HEK293 (cell line): ENCODE measurements around the gene ITGA7.

ENCODE experiments used
- BCL11A ChIP-seq: fragments of 450-650 bp; formaldehyde crosslinking; IDR thresholded peaks from 2 replicates; pipeline ENCODE4 v1.5.1; 2016; ENCODE audit warnings: low read depth, missing biosample characterization, missing genetic modification characterization
- BCL11B ChIP-seq: fragments of 450-650 bp; formaldehyde crosslinking; IDR thresholded peaks from 2 replicates; pipeline ENCODE4 v1.5.1; 2016; ENCODE audit warnings: low read depth, missing biosample characterization, missing genetic modification characterization
- GFI1B ChIP-seq: fragments of 450-650 bp; formaldehyde crosslinking; IDR thresholded peaks from 2 replicates; pipeline ENCODE4 v1.5.1; 2016; ENCODE audit warnings: missing biosample characterization, missing genetic modification characterization
- GLI2 ChIP-seq: fragments of 450-650 bp; formaldehyde crosslinking; IDR thresholded peaks from 2 replicates; pipeline ENCODE4; 2017; ENCODE audit warnings: missing biosample characterization, missing genetic modification characterization, low read depth, borderline replicate concordance
- GLI4 ChIP-seq: fragments of 450-650 bp; formaldehyde crosslinking; IDR thresholded peaks from 2 replicates; pipeline ENCODE4 v1.5.1; 2016; ENCODE audit warnings: missing biosample characterization, missing genetic modification characterization
- IKZF3 ChIP-seq: fragments of 450-650 bp; IDR thresholded peaks from 2 replicates; pipeline ENCODE4 v1.5.0; 2018; ENCODE audit warnings: missing biosample characterization, mild to moderate bottlenecking, missing genetic modification characterization, moderate library complexity
- KLF1 ChIP-seq: fragments of 450-650 bp; formaldehyde crosslinking; IDR thresholded peaks from 2 replicates; pipeline ENCODE4 v1.5.1; 2016; ENCODE audit warnings: missing biosample characterization, missing genetic modification characterization
- KLF9 ChIP-seq: fragments of 450-650 bp; formaldehyde crosslinking; IDR thresholded peaks from 2 replicates; pipeline ENCODE4 v1.5.1; 2016; ENCODE audit warnings: missing biosample characterization, missing genetic modification characterization, low read depth
- MYNN ChIP-seq: fragments of 450-650 bp; formaldehyde crosslinking; IDR thresholded peaks from 2 replicates; pipeline ENCODE4 v1.5.1; 2016; ENCODE audit warnings: missing biosample characterization, missing genetic modification characterization, borderline replicate concordance
- OSR2 ChIP-seq: fragments of 450-650 bp; formaldehyde crosslinking; IDR thresholded peaks from 2 replicates; pipeline ENCODE4 v1.5.1; 2016; ENCODE audit warnings: missing biosample characterization, missing genetic modification characterization
- SP3 ChIP-seq: fragments of 450-650 bp; formaldehyde crosslinking; IDR thresholded peaks from 2 replicates; pipeline ENCODE4 v1.5.1; 2016; ENCODE audit warnings: missing biosample characterization, missing genetic modification characterization
- SP7 ChIP-seq: fragments of 450-650 bp; formaldehyde crosslinking; IDR thresholded peaks from 2 replicates; pipeline ENCODE4 v1.5.1; 2016; ENCODE audit warnings: missing biosample characterization, missing genetic modification characterization
- TRIM28 ChIP-seq: IDR thresholded peaks from 2 replicates; pipeline ENCODE4 v1.6.1; 2011; ENCODE audit warnings: low read length, control low read depth, borderline replicate concordance
- WT1 ChIP-seq: fragments of 450-650 bp; formaldehyde crosslinking; IDR thresholded peaks from 2 replicates; pipeline ENCODE4 v1.5.1; 2016; ENCODE audit warnings: missing biosample characterization, missing genetic modification characterization
- ZBTB21 ChIP-seq: fragments of 450-650 bp; formaldehyde crosslinking; IDR thresholded peaks from 2 replicates; pipeline ENCODE4 v1.5.1; 2017; ENCODE audit warnings: missing biosample characterization, missing genetic modification characterization
- ZFHX2 ChIP-seq: fragments of 450-650 bp; formaldehyde crosslinking; conservative IDR thresholded peaks from 2 replicates; pipeline ENCODE4 v1.5.1; 2016; ENCODE audit warnings: missing biosample characterization, missing genetic modification characterization
- ZNF112 ChIP-seq: fragments of 450-650 bp; formaldehyde crosslinking; IDR thresholded peaks from 2 replicates; pipeline ENCODE4 v1.5.0; 2017; ENCODE audit warnings: missing biosample characterization, missing genetic modification characterization
- ZNF121 ChIP-seq: fragments of 450-650 bp; formaldehyde crosslinking; IDR thresholded peaks from 2 replicates; pipeline ENCODE4 v1.5.1; 2016; ENCODE audit warnings: missing biosample characterization, missing genetic modification characterization
- ZNF138 ChIP-seq: fragments of 450-650 bp; formaldehyde crosslinking; IDR thresholded peaks from 2 replicates; pipeline ENCODE4 v1.5.1; 2016; ENCODE audit warnings: missing biosample characterization, missing genetic modification characterization, borderline replicate concordance
- ZNF155 ChIP-seq: fragments of 450-650 bp; formaldehyde crosslinking; IDR thresholded peaks from 2 replicates; pipeline ENCODE4 v1.5.1; 2016; ENCODE audit warnings: missing biosample characterization, missing genetic modification characterization
- ZNF16 ChIP-seq: fragments of 450-650 bp; formaldehyde crosslinking; IDR thresholded peaks from 2 replicates; pipeline ENCODE4 v1.5.1; 2016; ENCODE audit warnings: low read depth, missing biosample characterization, missing genetic modification characterization
- ZNF174 ChIP-seq: fragments of 450-650 bp; formaldehyde crosslinking; IDR thresholded peaks from 2 replicates; pipeline ENCODE4 v1.5.0; 2017; ENCODE audit warnings: missing biosample characterization, mild to moderate bottlenecking, missing genetic modification characterization
- ZNF175 ChIP-seq: fragments of 450-650 bp; formaldehyde crosslinking; IDR thresholded peaks from 2 replicates; pipeline ENCODE4 v1.5.1; 2016; ENCODE audit warnings: missing biosample characterization, missing genetic modification characterization
- ZNF292 ChIP-seq: fragments of 450-650 bp; formaldehyde crosslinking; IDR thresholded peaks from 2 replicates; pipeline ENCODE4 v1.5.1; 2016; ENCODE audit warnings: low read depth, missing biosample characterization, missing genetic modification characterization, borderline replicate concordance
- ZNF311 ChIP-seq: fragments of 450-650 bp; formaldehyde crosslinking; IDR thresholded peaks from 2 replicates; pipeline ENCODE4 v1.5.1; 2017; ENCODE audit warnings: missing biosample characterization, missing genetic modification characterization, borderline replicate concordance
- ZNF350 ChIP-seq: fragments of 450-650 bp; formaldehyde crosslinking; IDR thresholded peaks from 2 replicates; pipeline ENCODE4 v1.5.0; 2017; ENCODE audit warnings: missing biosample characterization, mild to moderate bottlenecking, missing genetic modification characterization
- ZNF37A ChIP-seq: fragments of 450-650 bp; IDR thresholded peaks from 2 replicates; pipeline ENCODE4 v1.5.1; 2018; ENCODE audit warnings: missing biosample characterization, missing genetic modification characterization
- ZNF394 ChIP-seq: fragments of 450-650 bp; formaldehyde crosslinking; IDR thresholded peaks from 2 replicates; pipeline ENCODE4 v1.5.1; 2016; ENCODE audit warnings: missing biosample characterization, missing genetic modification characterization, mild to moderate bottlenecking, moderate library complexity, borderline replicate concordance
- ZNF530 ChIP-seq: fragments of 450-650 bp; formaldehyde crosslinking; IDR thresholded peaks from 2 replicates; pipeline ENCODE4 v1.5.1; 2016; ENCODE audit warnings: low read depth, missing biosample characterization, missing genetic modification characterization
- ZNF544 ChIP-seq: fragments of 450-650 bp; formaldehyde crosslinking; IDR thresholded peaks from 2 replicates; pipeline ENCODE4 v1.5.0; 2017; ENCODE audit warnings: missing biosample characterization, missing genetic modification characterization
- ZNF561 ChIP-seq: fragments of 450-650 bp; IDR thresholded peaks from 2 replicates; pipeline ENCODE4 v1.5.1; 2018; ENCODE audit warnings: missing biosample characterization, missing genetic modification characterization, borderline replicate concordance
- ZNF664 ChIP-seq: fragments of 450-650 bp; formaldehyde crosslinking; IDR thresholded peaks from 2 replicates; pipeline ENCODE4 v1.5.1; 2016; ENCODE audit warnings: missing biosample characterization, missing genetic modification characterization
- ZNF768 ChIP-seq: fragments of 450-650 bp; formaldehyde crosslinking; IDR thresholded peaks from 2 replicates; pipeline ENCODE4 v1.5.1; 2018; ENCODE audit warnings: missing biosample characterization, mild to moderate bottlenecking, missing genetic modification characterization
- ZSCAN23 ChIP-seq: fragments of 450-650 bp; formaldehyde crosslinking; IDR thresholded peaks from 2 replicates; pipeline ENCODE4 v1.5.1; 2016; ENCODE audit warnings: missing biosample characterization, missing genetic modification characterization
- TF ChIP-seq, protein P1 (sequence below): fragments of 450-650 bp; IDR thresholded peaks from 2 replicates; pipeline ENCODE4 v1.5.1; 2018; ENCODE audit warnings: missing biosample characterization, mild to moderate bottlenecking, missing genetic modification characterization
- TF ChIP-seq, protein P2 (sequence below): fragments of 450-650 bp; formaldehyde crosslinking; IDR thresholded peaks from 2 replicates; pipeline ENCODE4 v1.5.1; 2016; ENCODE audit warnings: missing biosample characterization, missing genetic modification characterization
- TF ChIP-seq, protein P3 (sequence below): fragments of 450-650 bp; formaldehyde crosslinking; IDR thresholded peaks from 2 replicates; pipeline ENCODE4 v1.5.1; 2016; ENCODE audit warnings: missing biosample characterization, missing genetic modification characterization
- TF ChIP-seq, protein P4 (sequence below): fragments of 450-650 bp; formaldehyde crosslinking; IDR thresholded peaks from 2 replicates; pipeline ENCODE4 v1.5.1; 2016; ENCODE audit warnings: missing biosample characterization, missing genetic modification characterization

The ITGA7 gene

DNA sequence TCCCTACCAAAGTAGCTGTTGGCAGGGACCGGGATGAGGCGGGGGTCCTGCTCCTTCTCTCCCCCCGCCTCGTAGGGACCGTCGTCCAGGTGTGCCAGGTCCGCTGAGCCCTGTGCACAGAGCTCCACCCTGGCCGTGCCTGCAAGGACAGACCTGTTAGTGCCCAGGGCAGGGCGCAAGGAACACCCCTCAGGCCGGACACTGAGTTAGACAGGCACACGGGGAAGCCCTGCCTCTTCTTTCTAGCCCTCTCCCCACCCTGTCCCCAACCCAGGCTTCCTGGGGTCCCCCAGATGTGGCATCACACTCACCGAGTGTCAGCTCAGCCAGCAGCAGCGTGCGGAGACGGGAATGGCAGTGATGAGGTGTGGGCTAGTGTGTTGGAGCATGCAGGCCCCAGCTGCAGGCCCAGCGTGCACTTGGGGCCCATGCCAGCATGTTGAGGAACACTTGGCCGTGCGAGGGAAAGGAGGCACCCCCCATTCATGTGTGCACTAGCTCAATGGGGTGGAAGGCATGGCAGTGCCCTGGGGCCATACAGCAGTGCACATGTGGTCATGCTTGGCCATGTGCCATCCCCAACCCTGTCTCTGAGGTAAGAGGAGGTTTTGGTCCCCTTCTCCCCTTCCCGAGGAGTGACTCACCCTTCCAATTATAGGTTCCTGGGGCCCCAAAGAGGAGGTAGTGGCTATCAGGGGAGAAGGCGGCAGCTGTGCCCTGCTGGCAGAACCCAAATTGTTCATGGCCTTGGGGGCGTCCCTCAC is 7.3 kb downstream of the ITGA7 start (continued):
- TF ChIP-seq BCL11B (tag by site-specific recombination) = no peak
- peak; percentile 96 for TF ChIP-seq SP7
- TF ChIP-seq ZNF16 (tag by site-specific recombination) = no peak
- no peak for TF ChIP-seq TRIM28
- TF ChIP-seq, protein P1, sequence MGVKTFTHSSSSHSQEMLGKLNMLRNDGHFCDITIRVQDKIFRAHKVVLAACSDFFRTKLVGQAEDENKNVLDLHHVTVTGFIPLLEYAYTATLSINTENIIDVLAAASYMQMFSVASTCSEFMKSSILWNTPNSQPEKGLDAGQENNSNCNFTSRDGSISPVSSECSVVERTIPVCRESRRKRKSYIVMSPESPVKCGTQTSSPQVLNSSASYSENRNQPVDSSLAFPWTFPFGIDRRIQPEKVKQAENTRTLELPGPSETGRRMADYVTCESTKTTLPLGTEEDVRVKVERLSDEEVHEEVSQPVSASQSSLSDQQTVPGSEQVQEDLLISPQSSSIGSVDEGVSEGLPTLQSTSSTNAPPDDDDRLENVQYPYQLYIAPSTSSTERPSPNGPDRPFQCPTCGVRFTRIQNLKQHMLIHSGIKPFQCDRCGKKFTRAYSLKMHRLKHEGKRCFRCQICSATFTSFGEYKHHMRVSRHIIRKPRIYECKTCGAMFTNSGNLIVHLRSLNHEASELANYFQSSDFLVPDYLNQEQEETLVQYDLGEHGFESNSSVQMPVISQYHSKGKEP (tag by site-specific recombination) = no peak
- peak; percentile 41 for TF ChIP-seq WT1 (tag by site-specific recombination)
- TF ChIP-seq ZNF174 (tag by site-specific recombination) = no peak
- TF ChIP-seq ZNF350 (tag by site-specific recombination) = no peak
- no peak for TF ChIP-seq BCL11A
- no peak for TF ChIP-seq OSR2 (tag by site-specific recombination)
- TF ChIP-seq ZNF530 (tag by site-specific recombination) = no peak
- TF ChIP-seq ZNF112 (tag by site-specific recombination) = no peak
- TF ChIP-seq, protein P2, sequence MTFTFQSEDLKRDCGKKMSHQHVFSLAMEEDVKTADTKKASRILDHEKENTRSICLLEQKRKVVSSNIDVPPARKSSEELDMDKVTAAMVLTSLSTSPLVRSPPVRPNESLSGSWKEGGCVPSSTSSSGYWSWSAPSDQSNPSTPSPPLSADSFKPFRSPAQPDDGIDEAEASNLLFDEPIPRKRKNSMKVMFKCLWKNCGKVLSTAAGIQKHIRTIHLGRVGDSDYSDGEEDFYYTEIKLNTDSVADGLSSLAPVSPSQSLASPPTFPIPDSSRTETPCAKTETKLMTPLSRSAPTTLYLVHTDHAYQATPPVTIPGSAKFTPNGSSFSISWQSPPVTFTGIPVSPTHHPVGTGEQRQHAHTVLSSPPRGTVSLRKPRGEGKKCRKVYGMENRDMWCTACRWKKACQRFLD (tag by site-specific recombination) = no peak
- no peak for TF ChIP-seq GLI4
- no peak for TF ChIP-seq ZNF155 (tag by site-specific recombination)
- TF ChIP-seq, protein P3, sequence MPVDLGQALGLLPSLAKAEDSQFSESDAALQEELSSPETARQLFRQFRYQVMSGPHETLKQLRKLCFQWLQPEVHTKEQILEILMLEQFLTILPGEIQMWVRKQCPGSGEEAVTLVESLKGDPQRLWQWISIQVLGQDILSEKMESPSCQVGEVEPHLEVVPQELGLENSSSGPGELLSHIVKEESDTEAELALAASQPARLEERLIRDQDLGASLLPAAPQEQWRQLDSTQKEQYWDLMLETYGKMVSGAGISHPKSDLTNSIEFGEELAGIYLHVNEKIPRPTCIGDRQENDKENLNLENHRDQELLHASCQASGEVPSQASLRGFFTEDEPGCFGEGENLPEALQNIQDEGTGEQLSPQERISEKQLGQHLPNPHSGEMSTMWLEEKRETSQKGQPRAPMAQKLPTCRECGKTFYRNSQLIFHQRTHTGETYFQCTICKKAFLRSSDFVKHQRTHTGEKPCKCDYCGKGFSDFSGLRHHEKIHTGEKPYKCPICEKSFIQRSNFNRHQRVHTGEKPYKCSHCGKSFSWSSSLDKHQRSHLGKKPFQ (tag by site-specific recombination) = no peak
- TF ChIP-seq, protein P4, sequence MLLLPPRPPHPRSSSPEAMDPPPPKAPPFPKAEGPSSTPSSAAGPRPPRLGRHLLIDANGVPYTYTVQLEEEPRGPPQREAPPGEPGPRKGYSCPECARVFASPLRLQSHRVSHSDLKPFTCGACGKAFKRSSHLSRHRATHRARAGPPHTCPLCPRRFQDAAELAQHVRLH (tag by site-specific recombination) = no peak
- no peak for TF ChIP-seq GLI2
- TF ChIP-seq ZNF138 (tag by site-specific recombination) = no peak
- no peak for TF ChIP-seq MYNN (tag by site-specific recombination)
- no peak for TF ChIP-seq IKZF3 (tag by site-specific recombination)
- TF ChIP-seq ZNF37A (tag by site-specific recombination) = no peak
- no peak for TF ChIP-seq ZNF664 (tag by site-specific recombination)
- no peak for TF ChIP-seq ZNF121 (tag by site-specific recombination)
- TF ChIP-seq ZSCAN23 (tag by site-specific recombination) = no peak
- TF ChIP-seq ZNF768 = no peak
- no peak for TF ChIP-seq ZNF292 (tag by site-specific recombination)
- no peak for TF ChIP-seq ZNF311 (tag by site-specific recombination)
- no peak for TF ChIP-seq KLF1 (tag by site-specific recombination)
- no peak for TF ChIP-seq KLF9 (tag by site-specific recombination)
- no peak for TF ChIP-seq SP3 (tag by site-specific recombination)
- no peak for TF ChIP-seq ZNF544
- TF ChIP-seq ZNF394 = no peak
- TF ChIP-seq ZNF561 (tag by site-specific recombination) = no peak
- no peak for TF ChIP-seq GFI1B (tag by site-specific recombination)
- TF ChIP-seq ZFHX2 (tag by site-specific recombination) = peak; percentile 36; the same call in 1 of the 2 replicates
- TF ChIP-seq ZBTB21 = peak; percentile 83
- TF ChIP-seq ZNF175 = no peak
- TF ChIP-seq, all 188 proteins: peak for 35
